Astrocyte of the cerebellum (primary cell): ENCODE measurements around the gene PLAC8.
"Not testable (repeated sequence)": the region's sequence is repeated elsewhere in the genome, so short reads cannot be mapped to it uniquely, and the experiment has no call there.

Experiments
- DNase-seq: peaks from one replicate; pipeline ENCODE4 v3.0.0-alpha.2; 2011; ENCODE audit warnings: low read depth
- H3K4me3 ChIP-seq: 2 replicates; pipeline ENCODE4 v1.5.1; 2011; ENCODE audit warnings: mild to moderate bottlenecking, low read depth, low read length, moderate library complexity
- in situ Hi-C: cut with HindIII; loops from 2 replicates; pipeline ENCODE4 v1.10.0; 2017; ENCODE audit warnings: low sequenced_read_pairs
- TF ChIP-seq, protein P1 (sequence below): IDR thresholded peaks from 2 replicates; pipeline ENCODE4 v1.5.1; 2012; ENCODE audit warnings: low read length, low read depth, moderate library complexity, mild to moderate bottlenecking; ENCODE audit errors: missing control alignments

PLAC8 gene

DNA sequence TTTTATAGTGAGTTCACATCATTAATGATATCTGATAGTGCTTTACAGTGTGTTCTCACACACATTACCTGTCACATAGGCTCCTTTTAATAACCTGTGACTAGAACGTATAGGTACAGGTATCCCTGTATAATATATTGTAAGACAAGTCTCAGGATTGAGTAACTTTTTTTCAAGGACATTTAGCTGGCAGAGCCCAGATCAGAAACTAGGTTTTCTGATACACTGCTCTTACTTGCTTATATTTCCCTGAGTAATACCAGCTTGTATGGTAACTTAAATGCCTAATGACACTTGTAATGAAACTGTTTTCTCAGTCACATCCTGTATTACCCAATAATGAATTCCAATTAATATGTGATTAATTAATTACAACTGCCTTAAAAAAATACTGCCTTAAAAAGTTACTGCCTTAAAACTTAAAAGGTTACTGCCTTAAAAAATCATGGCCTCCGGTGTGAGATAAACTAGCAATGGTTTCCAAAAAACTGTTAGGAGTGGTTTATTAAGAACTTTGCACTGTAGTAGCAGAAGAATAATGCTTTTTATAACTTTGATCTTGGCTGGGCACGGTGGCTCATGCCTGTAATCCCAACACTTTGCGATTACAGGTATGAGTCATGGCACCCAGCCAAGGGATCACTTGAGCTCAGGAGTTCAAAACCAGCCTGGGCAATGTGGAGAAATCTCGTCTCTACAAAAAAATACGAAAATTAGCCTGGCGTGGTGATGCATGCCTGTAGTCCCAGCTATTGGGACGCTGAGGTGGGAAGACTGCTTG, 67.6 kb downstream of the PLAC8 start:
- H3K4me3 ChIP-seq, result no peak overlapping the region
- no peak for DNase-seq
- in situ Hi-C loops, result no loop called here
- TF ChIP-seq, protein P1, sequence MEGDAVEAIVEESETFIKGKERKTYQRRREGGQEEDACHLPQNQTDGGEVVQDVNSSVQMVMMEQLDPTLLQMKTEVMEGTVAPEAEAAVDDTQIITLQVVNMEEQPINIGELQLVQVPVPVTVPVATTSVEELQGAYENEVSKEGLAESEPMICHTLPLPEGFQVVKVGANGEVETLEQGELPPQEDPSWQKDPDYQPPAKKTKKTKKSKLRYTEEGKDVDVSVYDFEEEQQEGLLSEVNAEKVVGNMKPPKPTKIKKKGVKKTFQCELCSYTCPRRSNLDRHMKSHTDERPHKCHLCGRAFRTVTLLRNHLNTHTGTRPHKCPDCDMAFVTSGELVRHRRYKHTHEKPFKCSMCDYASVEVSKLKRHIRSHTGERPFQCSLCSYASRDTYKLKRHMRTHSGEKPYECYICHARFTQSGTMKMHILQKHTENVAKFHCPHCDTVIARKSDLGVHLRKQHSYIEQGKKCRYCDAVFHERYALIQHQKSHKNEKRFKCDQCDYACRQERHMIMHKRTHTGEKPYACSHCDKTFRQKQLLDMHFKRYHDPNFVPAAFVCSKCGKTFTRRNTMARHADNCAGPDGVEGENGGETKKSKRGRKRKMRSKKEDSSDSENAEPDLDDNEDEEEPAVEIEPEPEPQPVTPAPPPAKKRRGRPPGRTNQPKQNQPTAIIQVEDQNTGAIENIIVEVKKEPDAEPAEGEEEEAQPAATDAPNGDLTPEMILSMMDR, result no peak

DNA sequence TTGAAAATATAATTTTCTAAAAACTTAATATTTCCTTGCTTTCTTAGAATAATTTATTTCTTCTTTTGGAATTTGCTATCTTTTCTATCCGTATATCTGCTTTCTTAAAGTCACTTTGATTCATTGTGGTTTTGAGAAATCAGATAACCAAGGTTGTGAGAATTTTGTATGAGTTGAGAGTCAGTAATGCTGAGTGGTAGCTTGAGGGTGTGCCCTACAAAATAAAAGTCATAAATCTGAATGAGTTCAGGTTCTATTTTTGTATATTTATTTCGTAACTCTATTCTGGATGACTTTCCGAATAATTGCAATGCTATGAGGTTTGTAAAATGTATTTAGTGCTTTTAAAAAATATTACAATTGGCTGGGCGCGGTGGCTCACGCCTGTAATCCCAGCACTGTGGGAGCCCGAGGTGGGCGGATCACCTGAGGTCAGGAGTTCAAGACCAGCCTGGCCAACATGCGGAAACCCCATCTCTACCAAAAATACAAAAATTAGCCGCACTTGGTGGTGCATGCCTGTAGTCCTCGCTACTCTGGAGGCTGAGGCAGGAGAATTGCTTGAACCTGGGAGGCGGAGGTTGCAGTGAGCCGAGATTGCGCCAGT, 70.6 kb downstream of the PLAC8 start:
- H3K4me3 ChIP-seq, result no peak overlapping the region
- in situ Hi-C loops, result no loop called here
- no peak for DNase-seq
- TF ChIP-seq, protein P1, result no peak

DNA sequence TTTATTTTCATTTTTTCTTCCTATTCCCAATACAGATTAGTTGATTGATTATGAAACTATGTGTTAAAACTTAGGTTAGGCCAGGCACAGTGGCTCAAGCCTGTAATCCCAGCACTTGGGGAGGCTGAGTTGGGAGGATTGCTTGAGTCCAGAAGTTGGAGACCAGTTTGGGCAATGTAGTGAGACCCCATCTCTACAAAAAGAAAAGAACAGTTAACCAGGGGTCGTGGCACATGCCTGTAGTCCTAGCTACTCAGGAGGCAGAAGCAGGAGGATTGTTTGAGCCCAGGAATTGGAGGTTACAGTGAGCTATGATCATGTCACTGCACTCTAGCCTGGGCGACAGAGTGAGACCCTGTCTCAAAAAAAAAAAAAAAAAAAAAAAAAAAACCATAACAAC, 71.4 kb downstream of the PLAC8 start:
- DNase-seq, H3K4me3 ChIP-seq, in situ Hi-C loops: not testable (repeated sequence)

DNA sequence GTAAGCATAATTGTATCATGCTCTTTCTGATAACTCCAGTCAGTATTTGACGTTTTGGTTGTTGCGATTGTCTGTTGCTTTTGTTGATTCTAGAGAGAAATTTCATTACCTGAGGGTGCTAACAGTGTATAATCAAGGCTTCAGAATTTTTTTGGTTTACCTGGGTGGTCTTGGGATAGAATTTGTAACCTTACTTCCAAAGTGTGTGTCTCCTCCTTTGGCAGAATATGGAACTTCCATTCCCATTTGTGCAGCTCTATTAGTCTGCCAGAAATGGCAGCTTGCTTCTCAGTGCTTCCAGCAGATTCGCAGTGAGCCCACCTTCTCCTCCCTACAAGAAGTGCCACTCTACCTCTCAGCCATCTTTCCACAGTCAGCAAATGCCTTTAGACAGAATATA, 74.3 kb downstream of the PLAC8 start:
- TF ChIP-seq, protein P1, result peak; percentile 8
- no peak for DNase-seq
- in situ Hi-C loops, result no loop called here
- no peak overlapping the region for H3K4me3 ChIP-seq
